Ramos (cell line): Measurements from ENCODE around the gene GSTK1.
"Not testable (repeated sequence)": the region's sequence is repeated elsewhere in the genome, so short reads cannot be mapped to it uniquely, and the experiment has no call there.

Experiments used
- in situ Hi-C: fragments of 300-500 bp; cut with MboI; formaldehyde crosslinking; loops from one replicate; pipeline ENCODE4 v1.14.3; 2022; ENCODE audit warnings: low sequenced_read_pairs; ENCODE audit not compliant: unreplicated experiment

Gene GSTK1

GRCh38 chr7:143289421-143289820, 26.2 kb downstream of the GSTK1 start:
- in situ Hi-C loops = no loop called here

GRCh38 chr7:143289888-143290287, 26.6 kb downstream of the GSTK1 start:
- in situ Hi-C loops = not testable (repeated sequence)

GRCh38 chr7:143290293-143290692, 27.1 kb downstream of the GSTK1 start:
- in situ Hi-C loops = no loop called here

GRCh38 chr7:143292876-143293275, 29.6 kb downstream of the GSTK1 start:
- in situ Hi-C loops = no loop called here

- in situ Hi-C loops = no loop called here
These were observed 32.6 kb downstream of the GSTK1 start for GRCh38 chr7:143295870-143296269.

- in situ Hi-C loops = no loop called here
These were observed 33.4 kb downstream of the GSTK1 start for GRCh38 chr7:143296686-143297085.

GRCh38 chr7:143299346-143299745, 36.1 kb downstream of the GSTK1 start:
- in situ Hi-C loops = no loop called here

- in situ Hi-C loops = no loop called here
These were observed 36.6 kb downstream of the GSTK1 start for GRCh38 chr7:143299840-143300239.

- in situ Hi-C loops = no loop called here
These were observed 38.0 kb downstream of the GSTK1 start for GRCh38 chr7:143300959-143301935.

- in situ Hi-C loops = no loop called here
These were observed 40.5 kb downstream of the GSTK1 start for GRCh38 chr7:143303733-143304132.

GRCh38 chr7:143304938-143305337, 41.7 kb downstream of the GSTK1 start:
- in situ Hi-C loops = no loop called here

- in situ Hi-C loops = no loop called here
These were observed 42.3 kb downstream of the GSTK1 start for GRCh38 chr7:143305423-143306070.

- in situ Hi-C loops = no loop called here
These were observed 45.4 kb downstream of the GSTK1 start for GRCh38 chr7:143308632-143309031.

- in situ Hi-C loops = no loop called here
These were observed 50.9 kb downstream of the GSTK1 start for GRCh38 chr7:143314127-143314526.

- in situ Hi-C loops = no loop called here
These were observed 52.5 kb downstream of the GSTK1 start, which contains the start of gene CLCN1 for GRCh38 chr7:143315776-143316175. CLCN1 (plus strand) TSS chr7:143316111; CDS start chr7:143316213, 102 bp downstream.

- in situ Hi-C loops = no loop called here
These were observed 53.3 kb downstream of the GSTK1 start for GRCh38 chr7:143316492-143316891.

- in situ Hi-C loops = no loop called here
These were observed 55.4 kb downstream of the GSTK1 start for GRCh38 chr7:143318661-143319060.
